IMR-90 (cell line): Measurements from ENCODE around the gene OTOR. TPM values are rescaled to one million over a fixed set of nuclear protein-coding genes. Genes with fewer than 3 reads are reported as not detected.

Experiments used
- ATAC-seq: fragments of 200-7000 bp; cut with Tn5 transposase; 2 replicates; pipeline ENCODE4 v1.9.1; 2020; ENCODE audit warnings: low read depth, mild to moderate bottlenecking, moderate library complexity
- BruUV-seq: library from RNA; stranded (reverse); fragments of 400-500 nt; replicated peaks from 2 replicates; lab custom pipeline; 2021; lab: Mats Ljungman, UMichigan
- CTCF ChIA-PET: fragments of 300-600 bp; formaldehyde crosslinking; extraction: SDS; loops from one replicate; lab custom pipeline; 2021; ENCODE audit warnings: antibody characterized with exemption; lab: Yijun Ruan, JAX
- POLR2A ChIA-PET: fragments of 300-600 bp; sonication (Branson Sonifier 250); formaldehyde crosslinking; loops from one replicate; lab custom pipeline; 2022; ENCODE audit warnings: antibody characterized with exemption; ENCODE audit not compliant: unreplicated experiment; lab: Charles Lee
- DNase-seq: peaks from one replicate; pipeline ENCODE4 v3.0.0; 2013
- H2AFZ ChIP-seq: replicated peaks from 2 replicates; pipeline ENCODE3; 2013; ENCODE audit warnings: low read length, mild to moderate bottlenecking; ENCODE audit not compliant: poor library complexity
- H2AK5ac ChIP-seq: 2 replicates; pipeline ENCODE4 v1.6.1; 2013; ENCODE audit warnings: low read depth, low read length, inconsistent platforms
- H2AK9ac ChIP-seq: replicated peaks from 2 replicates; pipeline ENCODE3; 2013; ENCODE audit warnings: mild to moderate bottlenecking, low read depth, low read length, moderate library complexity; ENCODE audit not compliant: poor library complexity
- H2BK120ac ChIP-seq: 2 replicates; pipeline ENCODE4 v1.6.1; 2013; ENCODE audit warnings: low read depth, low read length, inconsistent platforms
- H2BK15ac ChIP-seq: 3 replicates; pipeline ENCODE4 v1.6.1; 2013; ENCODE audit warnings: low read depth, low read length, inconsistent platforms
- H2BK20ac ChIP-seq: 2 replicates; pipeline ENCODE4 v1.6.1; 2013; ENCODE audit warnings: low read depth, mild to moderate bottlenecking, inconsistent platforms, low read length, moderate library complexity
- H2BK5ac ChIP-seq: 2 replicates; pipeline ENCODE4 v1.6.1; 2013; ENCODE audit warnings: mild to moderate bottlenecking, low read depth, low read length, inconsistent platforms; ENCODE audit not compliant: poor library complexity, severe bottlenecking
- H3K14ac ChIP-seq: replicated peaks from 2 replicates; pipeline ENCODE4 v1.6.1; 2013; ENCODE audit warnings: low read depth, low read length, inconsistent platforms
- H3K18ac ChIP-seq: 2 replicates; pipeline ENCODE4 v1.6.1; 2013; ENCODE audit warnings: low read depth, low read length, control low read depth
- H3K23ac ChIP-seq: 2 replicates; pipeline ENCODE4 v1.6.1; 2013; ENCODE audit warnings: low read depth, low read length, inconsistent platforms
- H3K27ac ChIP-seq: 2 replicates; pipeline ENCODE4 v1.5.1; 2013; ENCODE audit warnings: mild to moderate bottlenecking, control low read depth, low read length; ENCODE audit not compliant: insufficient read depth
- H3K27me3 ChIP-seq: 2 replicates; pipeline ENCODE4 v1.6.1; 2013; ENCODE audit warnings: low read length; ENCODE audit not compliant: control insufficient read depth, insufficient read depth
- H3K36me3 ChIP-seq: 2 replicates; pipeline ENCODE4 v1.6.1; 2013; ENCODE audit warnings: low read length, mixed read lengths; ENCODE audit not compliant: control insufficient read depth, insufficient read depth
- H3K4ac ChIP-seq: 2 replicates; pipeline ENCODE4 v1.6.1; 2013; ENCODE audit warnings: low read depth, low read length, inconsistent platforms
- H3K4me1 ChIP-seq: 2 replicates; pipeline ENCODE4 v1.6.1; 2013; ENCODE audit warnings: low read length, mixed read lengths; ENCODE audit not compliant: control insufficient read depth, insufficient read depth
- H3K4me2 ChIP-seq: 2 replicates; pipeline ENCODE4 v1.6.1; 2013; ENCODE audit warnings: low read depth, mild to moderate bottlenecking, control low read depth, low read length, moderate library complexity
- H3K4me3 ChIP-seq: 2 replicates; pipeline ENCODE4 v1.5.1; 2013; ENCODE audit warnings: low read depth, mild to moderate bottlenecking, control low read depth, low read length, moderate library complexity; ENCODE audit not compliant: insufficient read depth
- H3K56ac ChIP-seq: 2 replicates; pipeline ENCODE4 v1.6.1; 2013; ENCODE audit warnings: low read length, inconsistent platforms; ENCODE audit not compliant: insufficient read depth; ENCODE audit errors: extremely low read depth
- H3K79me1 ChIP-seq, 2 experiments: 2 replicates each; pipeline ENCODE4 v1.6.1; 2013; ENCODE audit warnings: low read length in 2 of 2, inconsistent platforms in 1 of 2, low read depth in 1 of 2
- H3K9ac ChIP-seq: 2 replicates; pipeline ENCODE4 v1.6.1; 2013; ENCODE audit warnings: low read depth, low read length, control low read depth
- H3K9me1 ChIP-seq: 2 replicates; pipeline ENCODE4 v1.6.1; 2013; ENCODE audit warnings: low read length, inconsistent platforms; ENCODE audit not compliant: insufficient read depth
- H3K9me3 ChIP-seq: 2 replicates; pipeline ENCODE4 v1.6.1; 2013; ENCODE audit warnings: low read length; ENCODE audit not compliant: control insufficient read depth, insufficient read depth
- H4K20me1 ChIP-seq: 2 replicates; pipeline ENCODE4 v1.6.1; 2013; ENCODE audit warnings: low read length, inconsistent platforms; ENCODE audit not compliant: insufficient read depth
- H4K5ac ChIP-seq: 2 replicates; pipeline ENCODE4 v1.6.1; 2013; ENCODE audit warnings: mild to moderate bottlenecking, low read depth, low read length, control low read depth
- H4K8ac ChIP-seq, 2 experiments: 2 replicates each; pipeline ENCODE4 v1.6.1; 2013; ENCODE audit warnings: low read depth in 2 of 2, low read length in 2 of 2, control low read depth in 1 of 2, inconsistent platforms in 1 of 2
- H4K91ac ChIP-seq: 2 replicates; pipeline ENCODE4 v1.6.1; 2013; ENCODE audit warnings: low read depth, low read length, inconsistent platforms; ENCODE audit not compliant: insufficient read depth
- CTCF ChIP-seq: conservative IDR thresholded peaks from 2 replicates; pipeline ENCODE4 v1.5.1; 2012; ENCODE audit warnings: mild to moderate bottlenecking, low read depth, low read length, improper control_type of control experiment
- FOS ChIP-seq: fragments of 150-350 bp; IDR thresholded peaks from 2 replicates; pipeline ENCODE4 v1.6.1; 2016; ENCODE audit warnings: low read depth, low read length
- MAFK ChIP-seq: IDR thresholded peaks from 2 replicates; pipeline ENCODE4 v1.6.1; 2012; ENCODE audit warnings: low read depth, low read length, improper control_type of control experiment
- POLR2A ChIP-seq: IDR thresholded peaks from 2 replicates; pipeline ENCODE4 v1.6.1; 2012; ENCODE audit warnings: mild to moderate bottlenecking, low read depth, low read length
- RCOR1 ChIP-seq: IDR thresholded peaks from 2 replicates; pipeline ENCODE4 v1.6.1; 2012; ENCODE audit warnings: mild to moderate bottlenecking, low read length, improper control_type of control experiment; ENCODE audit not compliant: insufficient replicate concordance
- RFX5 ChIP-seq: IDR thresholded peaks from 2 replicates; pipeline ENCODE4 v1.8.0; 2012; ENCODE audit warnings: low read depth, mild to moderate bottlenecking, low read length, moderate library complexity
- WGBS, 2 experiments: methylation state at CpG; one replicate each; pipeline versions ENCODE4 v1.1.5 to v1.1.7; 2013; ENCODE audit warnings: missing lambda C conversion rate in 2 of 2; ENCODE audit not compliant: insufficient read length in 1 of 2; ENCODE audit errors: extremely low coverage in 2 of 2; 5-methylcytosine and 5-hydroxymethylcytosine counted together
- dilution Hi-C: fragments of 300-500 bp; cut with HindIII; formaldehyde crosslinking; loops from one replicate; pipeline ENCODE4 v1.14.3; 2018; ENCODE audit warnings: low sequenced_read_pairs; ENCODE audit not compliant: unreplicated experiment
- in situ Hi-C: fragments of 300-500 bp; cut with MboI; formaldehyde crosslinking; loops from 3 replicates; pipeline ENCODE4 v1.14.3; 2019; ENCODE audit warnings: low sequenced_read_pairs, inconsistent platforms, mixed read lengths
- intact Hi-C: fragments of 100-400 bp; cut with micrococcal nuclease; formaldehyde crosslinking; loops from 2 replicates; pipeline ENCODE4 v1.10.0; 2022
- polyA plus RNA-seq, 3 experiments: library from polyadenylated mRNA; depleted of rRNA; stranded (reverse); fragments of >200 nt; gene quantifications; 2 replicates each; pipeline ENCODE4 v1.2.3, GENCODE V29; 2012; ENCODE audit warnings: low replicate concordance in 1 of 3
- total RNA-seq: library from RNA; depleted of rRNA; stranded (reverse); fragments of >200 nt; gene quantifications from 2 replicates; pipeline ENCODE4 v1.2.3, GENCODE V29; 2012

OTOR gene
- total and polyA plus RNA-seq, 2 of the 4 experiments (the other 2 are of a cell fraction), result not detected

GRCh38 chr20:16699293-16699692, 48.9 kb upstream of the OTOR start:
- POLR2A ChIA-PET, result no interaction called here
- ATAC-seq, result no peak

More at GRCh38 chr20:16699293-16699692, 48.9 kb upstream of the OTOR start:
- no peaks in the 10 kb centered on the region for H3K36me3 ChIP-seq
- no peak overlapping the region for H4K8ac ChIP-seq
- H3K18ac ChIP-seq, result no peak overlapping the region
- no peaks in the 10 kb centered on the region for H3K9me3 ChIP-seq
- no peak overlapping the region for H2BK15ac ChIP-seq
- H3K56ac ChIP-seq, result no peak overlapping the region
- no peak overlapping the region for H3K14ac ChIP-seq
- dilution Hi-C loops (no loop called here), in situ Hi-C loops (no loop called here), intact Hi-C loops (no loop called here)
- no peak overlapping the region for H2AFZ ChIP-seq
- H3K4me1 ChIP-seq, result no peaks in the 10 kb centered on the region
- no peak overlapping the region for H2AK5ac ChIP-seq
- H2BK20ac ChIP-seq, result no peak overlapping the region
- H2AK9ac ChIP-seq, result no peak overlapping the region
- no peak overlapping the region for H4K5ac ChIP-seq
- no peak overlapping the region for H3K4me3 ChIP-seq
- no peak for DNase-seq
- no peak overlapping the region for H3K4me2 ChIP-seq
- no peak overlapping the region for H3K4ac ChIP-seq
- H3K27me3 ChIP-seq, result no peaks in the 10 kb centered on the region
- no peaks in the 10 kb centered on the region for H3K9me1 ChIP-seq
- TF ChIP-seq RCOR1 (no peak), CTCF (no peak), RFX5 (no peak), FOS (no peak), MAFK (no peak), POLR2A (no peak)
- no peak overlapping the region for H3K27ac ChIP-seq
- no peak overlapping the region for H2BK5ac ChIP-seq
- H4K20me1 ChIP-seq, result no peaks in the 10 kb centered on the region
- no peak overlapping the region for H4K91ac ChIP-seq
- H2BK120ac ChIP-seq, result no peak overlapping the region
- H3K79me1 ChIP-seq, result no peaks in the 10 kb centered on the region
- H3K23ac ChIP-seq, result no peak overlapping the region
- CTCF ChIA-PET, result interaction anchor here (1.0 kb wide), 1 partner anchor 13 kb away, joined by 3 read pairs; no protein-coding TSS in a partner anchor
- no CpG with 5 or more reads among the region's 4 CpGs for WGBS, 2 experiments
- no peak overlapping the region for H3K9ac ChIP-seq
- BruUV-seq, result no TSS peak
